ENCODE data around the gene NCLN.
"Not testable (repeated sequence)": the region's sequence is repeated elsewhere in the genome, so short reads cannot be mapped to it uniquely, and the experiment has no call there.

The NCLN gene

DNA sequence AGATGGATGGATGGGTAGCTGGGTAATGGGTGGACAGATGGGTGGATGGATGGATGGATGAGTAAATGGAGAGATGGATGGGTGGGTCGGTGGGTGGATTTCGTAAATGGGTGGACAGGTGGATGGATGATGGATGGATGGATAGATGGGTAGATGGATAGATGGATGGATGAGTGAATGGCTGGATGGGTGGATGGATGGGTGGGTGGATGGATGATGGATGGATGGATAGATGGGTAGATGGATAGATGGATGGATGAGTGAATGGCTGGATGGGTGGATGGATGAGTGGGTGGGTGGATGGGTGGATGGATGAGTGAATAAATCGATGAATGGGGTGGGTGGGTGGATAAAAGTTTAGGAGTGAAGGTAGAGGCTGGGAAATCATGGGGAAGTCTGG is 31.3 kb upstream of the NCLN start:
- not testable (repeated sequence) for DNase-seq (ENCODE audit: low read depth in 2 of 2)

DNA sequence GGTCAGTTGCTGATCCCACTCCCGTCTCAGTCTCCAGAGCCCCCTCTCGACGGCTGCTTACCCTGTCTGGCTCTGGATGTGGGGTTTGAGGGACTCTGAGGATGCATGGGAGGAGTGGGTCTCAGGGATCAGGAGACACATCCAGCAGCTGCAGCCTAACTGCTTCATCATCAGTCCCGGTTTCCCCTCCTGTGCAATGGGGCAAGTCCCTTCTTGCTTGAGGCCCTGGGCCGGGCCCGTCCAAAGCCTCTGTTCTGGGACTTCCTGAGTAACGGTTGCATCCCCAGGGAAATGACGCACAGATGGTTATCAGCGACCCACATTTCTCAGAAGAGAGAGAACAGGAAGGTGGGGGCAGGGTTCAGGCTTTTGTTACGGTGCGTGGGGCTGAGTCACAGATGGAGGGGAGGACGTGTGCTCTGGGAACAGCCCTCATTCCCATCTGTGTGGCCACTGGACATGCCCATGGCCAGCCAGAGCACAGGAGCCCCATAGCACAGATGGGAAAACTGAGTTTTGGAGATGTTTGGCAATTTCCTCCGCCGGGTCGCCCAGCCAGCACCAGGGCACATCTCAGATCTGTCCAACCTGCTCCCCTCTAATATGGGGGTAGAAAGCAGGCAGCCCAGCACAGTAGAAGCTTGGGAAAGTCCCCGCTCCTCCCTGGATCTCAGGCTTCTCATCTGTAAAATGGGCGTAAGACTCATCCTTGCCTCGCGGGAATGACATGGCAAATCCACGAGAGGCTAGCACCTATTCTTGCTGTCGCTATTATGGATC is 30.6 kb upstream of the NCLN start:
- DNase-seq (ENCODE audit: low read depth in 2 of 2): peak; percentile 55 to 85

GRCh38 chr19:3157096-3157845 is 28.5 kb upstream of the NCLN start:
- no peak for DNase-seq (ENCODE audit: low read depth in 2 of 2)

DNA sequence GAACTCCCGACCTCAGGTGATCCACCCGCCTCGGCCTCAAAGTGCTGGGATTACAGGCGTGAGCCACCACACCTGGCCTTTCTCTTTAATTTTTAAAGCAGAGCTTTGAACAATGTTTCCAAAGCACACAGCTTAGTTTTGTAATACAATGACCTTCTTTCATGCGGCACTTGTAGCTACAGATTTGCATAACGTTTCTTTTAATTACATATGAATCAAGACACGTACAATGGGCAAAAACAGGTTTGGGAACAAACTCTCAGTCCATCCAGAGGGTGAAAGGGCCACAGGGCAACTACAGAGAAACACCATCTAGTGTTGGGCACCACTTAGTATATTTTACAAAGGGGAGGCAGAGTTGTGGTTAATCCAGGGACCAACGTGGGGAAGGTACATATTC is 26.2 kb upstream of the NCLN start:
- no peak for DNase-seq (ENCODE audit: low read depth in 2 of 2)

DNA sequence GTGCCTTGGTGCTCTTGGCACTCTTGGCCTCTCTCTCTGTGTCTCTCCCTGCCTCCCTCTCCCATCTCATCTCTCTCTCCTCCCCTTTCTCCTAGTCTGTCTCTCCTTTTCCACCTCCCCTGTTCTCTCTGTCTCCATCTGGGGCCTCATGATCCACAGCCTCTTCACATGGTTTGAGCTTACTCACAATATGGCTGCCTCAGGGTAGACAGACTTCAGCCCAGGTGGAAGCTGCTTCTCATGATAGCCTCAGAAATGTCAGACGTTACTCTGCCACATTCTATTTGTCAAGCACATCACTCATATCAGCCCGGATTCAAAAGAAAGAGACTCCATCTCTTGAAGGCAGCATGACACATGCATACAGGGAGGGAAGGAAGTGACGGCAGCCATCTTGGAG is 25.5 kb upstream of the NCLN start:
- DNase-seq (ENCODE audit: low read depth in 2 of 2): no peak

- no peak for DNase-seq (ENCODE audit: low read depth in 2 of 2)
Measured at GRCh38 chr19:3161453-3161852, 24.3 kb upstream of the NCLN start.

DNA sequence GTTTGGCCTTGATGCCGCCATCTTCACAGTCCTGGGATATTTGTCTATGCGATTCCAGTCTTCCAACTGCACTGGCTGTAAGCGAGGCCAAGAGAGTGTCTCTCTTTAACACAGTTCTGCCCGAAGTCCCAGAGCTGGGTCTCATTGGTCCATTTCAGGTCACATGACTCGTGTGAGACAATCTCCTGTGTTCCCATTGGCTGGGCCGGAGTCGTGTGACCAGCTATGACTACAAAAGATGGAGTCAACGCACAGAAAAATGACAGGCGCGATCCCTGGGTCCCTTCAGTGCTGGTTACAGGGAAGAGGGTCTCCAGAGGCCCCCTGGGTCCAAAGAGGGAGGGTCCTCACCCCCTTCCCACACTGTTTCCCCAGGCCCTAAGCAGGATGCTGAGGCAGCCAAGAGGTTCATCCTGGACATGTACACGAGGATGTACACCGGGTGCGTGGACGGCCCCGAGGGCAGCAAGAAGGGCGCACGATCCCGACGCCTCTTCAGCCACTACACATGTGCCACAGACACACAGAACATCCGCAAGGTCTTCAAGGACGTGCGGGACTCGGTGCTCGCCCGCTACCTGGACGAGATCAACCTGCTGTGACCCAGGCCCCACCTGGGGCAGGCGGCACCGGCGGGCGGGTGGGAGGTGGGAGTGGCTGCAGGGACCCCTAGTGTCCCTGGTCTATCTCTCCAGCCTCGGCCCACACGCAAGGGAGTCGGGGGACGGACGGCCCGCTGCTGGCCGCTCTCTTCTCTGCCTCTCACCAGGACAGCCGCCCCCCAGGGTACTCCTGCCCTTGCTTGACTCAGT is 23.1 kb upstream of the NCLN start:
- no peak for DNase-seq (ENCODE audit: low read depth in 2 of 2)

DNA sequence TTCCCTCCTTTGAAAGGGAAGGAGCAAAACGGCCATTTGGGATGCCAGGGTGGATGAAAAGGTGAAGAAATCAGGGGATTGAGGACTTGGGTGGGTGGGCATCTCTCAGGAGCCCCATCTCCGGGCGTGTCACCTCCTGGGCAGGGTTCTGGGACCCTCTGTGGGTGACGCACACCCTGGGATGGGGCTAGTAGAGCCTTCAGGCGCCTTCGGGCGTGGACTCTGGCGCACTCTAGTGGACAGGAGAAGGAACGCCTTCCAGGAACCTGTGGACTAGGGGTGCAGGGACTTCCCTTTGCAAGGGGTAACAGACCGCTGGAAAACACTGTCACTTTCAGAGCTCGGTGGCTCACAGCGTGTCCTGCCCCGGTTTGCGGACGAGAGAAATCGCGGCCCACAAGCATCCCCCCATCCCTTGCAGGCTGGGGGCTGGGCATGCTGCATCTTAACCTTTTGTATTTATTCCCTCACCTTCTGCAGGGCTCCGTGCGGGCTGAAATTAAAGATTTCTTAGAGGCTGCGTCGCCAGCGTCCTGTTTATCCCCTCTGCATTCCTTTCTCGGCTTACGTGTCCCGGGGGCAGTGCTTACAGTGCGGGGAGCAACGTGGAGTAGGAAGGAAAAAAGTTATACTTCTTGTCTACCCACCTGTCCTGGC is 22.4 kb upstream of the NCLN start:
- peak in 1 of 2 experiments; percentile 60 for DNase-seq (ENCODE audit: low read depth in 2 of 2)

DNA sequence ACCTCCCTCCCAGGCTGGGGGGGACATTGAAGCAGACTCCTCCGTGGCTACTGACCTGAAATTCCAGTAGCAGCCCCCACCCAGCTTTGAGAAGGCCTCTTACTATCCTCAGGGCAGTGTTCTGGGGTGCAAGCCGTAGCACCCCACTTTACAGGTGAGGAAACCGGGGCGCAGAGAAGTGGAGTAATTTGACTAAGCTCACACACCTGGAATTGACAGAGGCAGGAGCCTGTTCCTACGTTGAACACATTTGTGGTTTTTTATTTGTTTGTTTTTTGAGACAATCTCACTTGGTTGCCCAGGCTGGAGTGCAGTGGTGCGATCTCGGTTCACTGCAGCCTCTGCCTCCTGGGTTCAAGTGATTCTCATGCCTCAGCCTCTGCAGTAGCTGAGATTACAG is 21.8 kb upstream of the NCLN start:
- DNase-seq (ENCODE audit: low read depth in 2 of 2): no peak

DNA sequence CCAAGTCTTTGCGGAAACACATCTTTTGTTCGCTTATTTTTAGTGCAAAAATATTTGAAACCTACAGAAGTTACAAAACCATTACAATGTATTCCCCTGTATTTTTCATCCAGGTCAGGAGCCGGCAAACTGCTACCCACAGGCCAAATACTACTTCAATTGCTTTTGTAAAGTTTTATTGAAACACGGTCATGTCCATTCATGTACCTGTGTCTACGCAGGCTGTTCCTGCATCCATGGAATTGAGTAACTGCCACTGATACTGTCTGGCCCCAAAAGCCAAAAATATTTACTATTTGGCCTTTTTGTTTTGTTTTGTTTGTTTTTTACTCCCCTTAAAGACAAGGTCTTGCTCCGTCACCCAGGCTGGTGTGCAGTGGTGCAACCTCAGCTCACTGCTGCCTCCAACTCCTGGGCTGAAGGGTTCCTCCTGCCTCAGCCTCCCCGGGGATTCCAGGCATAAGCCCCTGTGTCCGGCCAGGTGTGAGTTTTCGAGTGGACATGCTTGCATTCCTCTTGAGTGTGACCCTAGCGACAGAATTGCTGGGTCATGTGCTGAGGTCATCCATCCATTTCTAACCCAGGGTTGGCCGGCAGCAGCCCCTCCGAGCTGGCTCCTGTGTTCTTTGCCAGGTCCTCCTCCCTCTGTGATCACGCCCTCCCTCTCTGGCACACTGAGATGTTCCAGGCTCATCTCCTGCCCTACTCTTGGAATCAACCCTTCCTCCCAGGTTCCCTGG is 18.0 kb upstream of the NCLN start:
- no peak for DNase-seq (ENCODE audit: low read depth in 2 of 2)

DNA sequence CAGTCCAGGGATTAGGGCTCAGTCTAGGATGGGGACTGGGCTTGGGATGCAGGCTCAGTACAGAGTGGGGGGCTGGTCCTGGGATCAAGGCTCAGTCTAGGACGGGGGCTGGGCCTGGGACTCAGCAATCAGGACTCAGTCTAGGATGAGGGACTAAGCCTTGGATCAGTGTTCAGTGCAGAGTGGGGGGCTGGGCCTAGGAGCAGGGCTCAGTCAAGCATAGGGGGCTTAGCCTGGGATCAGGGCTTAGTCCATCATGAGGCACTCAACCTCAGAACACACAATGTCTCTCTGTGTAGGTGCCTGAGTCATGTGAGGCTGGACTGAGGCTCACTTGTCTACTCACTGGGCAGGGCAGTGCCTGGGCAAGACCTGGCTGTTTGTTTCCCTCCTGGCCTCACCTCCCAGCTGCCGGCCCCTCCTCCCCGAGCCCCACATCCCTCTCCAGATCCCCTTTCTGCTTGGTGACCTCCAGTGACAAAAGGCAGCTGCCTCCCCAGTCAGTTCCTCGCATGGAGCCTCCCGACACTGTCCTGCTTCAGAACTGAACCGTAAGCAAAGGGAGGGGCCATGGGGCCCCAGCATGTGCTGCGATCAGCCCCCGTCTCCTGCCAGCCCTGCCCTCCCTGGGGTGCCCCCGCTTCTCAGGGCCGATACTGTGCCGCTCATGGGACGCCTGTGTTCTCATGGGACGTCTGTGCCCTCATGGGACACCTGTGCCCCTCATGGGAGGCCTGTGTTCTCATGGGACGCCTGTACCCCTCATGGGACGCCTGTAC is 13.6 kb upstream of the NCLN start:
- DNase-seq (ENCODE audit: low read depth in 2 of 2): no peak

GRCh38 chr19:3172673-3173000 is 13.1 kb upstream of the NCLN start:
- DNase-seq (ENCODE audit: low read depth in 2 of 2): not testable (repeated sequence)

DNA sequence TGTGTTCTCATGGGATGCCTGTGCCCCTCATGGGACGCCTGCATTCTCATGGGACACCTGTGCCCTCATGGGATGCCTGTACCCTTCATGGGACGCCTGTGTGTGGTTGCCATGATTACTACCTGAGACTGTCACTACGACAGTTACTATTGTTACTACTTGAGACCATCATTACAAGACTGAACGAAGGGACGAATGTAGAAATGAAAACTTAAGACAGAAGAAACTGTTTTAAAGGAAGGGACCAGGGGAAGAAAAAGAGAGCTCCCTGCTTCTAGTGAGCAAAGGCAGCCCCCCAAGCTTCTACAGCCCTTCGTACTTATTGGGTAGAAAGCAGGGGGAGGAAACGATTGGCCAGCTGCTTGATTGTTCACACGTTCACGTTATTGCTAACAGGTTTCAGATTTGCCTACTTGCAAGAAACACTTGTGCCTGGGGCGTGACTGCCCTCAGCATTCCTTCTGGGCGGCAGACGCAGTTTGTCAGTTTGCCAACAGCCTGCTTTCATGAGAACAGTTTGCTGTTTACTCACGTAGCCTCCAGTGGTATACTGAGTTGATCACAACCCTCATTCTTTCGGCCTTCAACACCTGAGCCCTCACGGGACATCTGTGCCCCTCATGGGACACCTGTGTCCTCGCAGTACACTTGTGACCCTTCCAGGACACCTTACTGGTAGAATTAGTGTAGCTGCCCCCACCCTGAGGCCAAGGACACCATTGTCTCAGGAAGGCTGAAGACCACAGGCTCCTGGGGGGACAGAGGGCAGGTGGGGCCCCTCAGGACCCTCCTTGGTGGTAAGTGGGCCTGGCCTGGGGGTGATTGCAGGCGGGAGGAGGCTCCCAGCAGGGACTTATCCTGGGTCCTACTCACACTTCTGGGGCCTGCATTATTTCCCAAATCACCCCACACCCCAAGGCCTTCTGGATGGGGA is 9.7 kb upstream of the NCLN start:
- DNase-seq (ENCODE audit: low read depth in 2 of 2): no peak

GRCh38 chr19:3176715-3177501 is 8.8 kb upstream of the NCLN start:
- peak in 1 of 2 experiments; percentile 61 for DNase-seq (ENCODE audit: low read depth in 2 of 2)

- peak in 1 of 2 experiments; percentile 56 for DNase-seq (ENCODE audit: low read depth in 2 of 2)
Measured at GRCh38 chr19:3178377-3178972, 7.3 kb upstream of the NCLN start, which contains the start of gene S1PR4. Gene S1PR4, plus strand, starts transcription at chr19:3178769. Its CDS starts 24 bp downstream, at chr19:3178793.

DNA sequence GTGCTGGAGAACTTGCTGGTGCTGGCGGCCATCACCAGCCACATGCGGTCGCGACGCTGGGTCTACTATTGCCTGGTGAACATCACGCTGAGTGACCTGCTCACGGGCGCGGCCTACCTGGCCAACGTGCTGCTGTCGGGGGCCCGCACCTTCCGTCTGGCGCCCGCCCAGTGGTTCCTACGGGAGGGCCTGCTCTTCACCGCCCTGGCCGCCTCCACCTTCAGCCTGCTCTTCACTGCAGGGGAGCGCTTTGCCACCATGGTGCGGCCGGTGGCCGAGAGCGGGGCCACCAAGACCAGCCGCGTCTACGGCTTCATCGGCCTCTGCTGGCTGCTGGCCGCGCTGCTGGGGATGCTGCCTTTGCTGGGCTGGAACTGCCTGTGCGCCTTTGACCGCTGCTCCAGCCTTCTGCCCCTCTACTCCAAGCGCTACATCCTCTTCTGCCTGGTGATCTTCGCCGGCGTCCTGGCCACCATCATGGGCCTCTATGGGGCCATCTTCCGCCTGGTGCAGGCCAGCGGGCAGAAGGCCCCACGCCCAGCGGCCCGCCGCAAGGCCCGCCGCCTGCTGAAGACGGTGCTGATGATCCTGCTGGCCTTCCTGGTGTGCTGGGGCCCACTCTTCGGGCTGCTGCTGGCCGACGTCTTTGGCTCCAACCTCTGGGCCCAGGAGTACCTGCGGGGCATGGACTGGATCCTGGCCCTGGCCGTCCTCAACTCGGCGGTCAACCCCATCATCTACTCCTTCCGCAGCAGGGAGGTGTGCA is 6.6 kb upstream of the NCLN start:
- DNase-seq (ENCODE audit: low read depth in 2 of 2): no peak

DNA sequence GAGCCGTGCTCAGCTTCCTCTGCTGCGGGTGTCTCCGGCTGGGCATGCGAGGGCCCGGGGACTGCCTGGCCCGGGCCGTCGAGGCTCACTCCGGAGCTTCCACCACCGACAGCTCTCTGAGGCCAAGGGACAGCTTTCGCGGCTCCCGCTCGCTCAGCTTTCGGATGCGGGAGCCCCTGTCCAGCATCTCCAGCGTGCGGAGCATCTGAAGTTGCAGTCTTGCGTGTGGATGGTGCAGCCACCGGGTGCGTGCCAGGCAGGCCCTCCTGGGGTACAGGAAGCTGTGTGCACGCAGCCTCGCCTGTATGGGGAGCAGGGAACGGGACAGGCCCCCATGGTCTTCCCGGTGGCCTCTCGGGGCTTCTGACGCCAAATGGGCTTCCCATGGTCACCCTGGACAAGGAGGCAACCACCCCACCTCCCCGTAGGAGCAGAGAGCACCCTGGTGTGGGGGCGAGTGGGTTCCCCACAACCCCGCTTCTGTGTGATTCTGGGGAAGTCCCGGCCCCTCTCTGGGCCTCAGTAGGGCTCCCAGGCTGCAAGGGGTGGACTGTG is 5.9 kb upstream of the NCLN start:
- peak in 1 of 2 experiments; percentile 46 for DNase-seq (ENCODE audit: low read depth in 2 of 2)
